MCF 10A (cell line): ENCODE results near the gene HEXB. TPM values are rescaled to one million over a fixed set of nuclear protein-coding genes. Genes with fewer than 3 reads are reported as not detected.

ENCODE experiments used
- BruUV-seq: library from RNA; stranded (reverse); fragments of 400-500 nt; replicated peaks from 2 replicates; lab custom pipeline; 2021; lab: Mats Ljungman, UMichigan
- CTCF ChIA-PET: fragments of 300-600 bp; sonication (Branson Sonifier 250); formaldehyde crosslinking; extraction: SDS; loops from one replicate; lab custom pipeline; 2021; ENCODE audit warnings: antibody characterized with exemption, inconsistent platforms; lab: Yijun Ruan, JAX
- POLR2A ChIA-PET: fragments of 300-600, 350-650 bp; sonication (Branson Sonifier 250); formaldehyde crosslinking; extraction: SDS; loops from one replicate; lab custom pipeline; 2020; ENCODE audit warnings: antibody characterized with exemption, inconsistent platforms; lab: Yijun Ruan, JAX
- DNase-seq: peaks from one replicate; pipeline ENCODE4 v3.0.0-alpha.2; 2018; ENCODE audit not compliant: unreplicated experiment
- H3K27ac Mint-ChIP-seq: one replicate; pipeline ENCODE4 v1.8.0; 2022; ENCODE audit warnings: mild to moderate bottlenecking, low read depth, mixed read lengths; ENCODE audit not compliant: unreplicated experiment
- H3K27me3 Mint-ChIP-seq: one replicate; pipeline ENCODE4 v1.8.0; 2022; ENCODE audit warnings: mixed read lengths; ENCODE audit not compliant: insufficient read depth, unreplicated experiment
- H3K36me3 Mint-ChIP-seq: one replicate; pipeline ENCODE4 v1.8.0; 2022; ENCODE audit warnings: mild to moderate bottlenecking, moderate library complexity, mixed read lengths; ENCODE audit not compliant: insufficient read depth, unreplicated experiment
- H3K4me1 Mint-ChIP-seq: one replicate; pipeline ENCODE4 v1.8.0; 2022; ENCODE audit warnings: mixed read lengths; ENCODE audit not compliant: insufficient read depth, unreplicated experiment
- H3K4me3 Mint-ChIP-seq: one replicate; pipeline ENCODE4 v1.8.0; 2022; ENCODE audit warnings: mild to moderate bottlenecking, moderate library complexity, mixed read lengths; ENCODE audit not compliant: unreplicated experiment
- H3K9me3 Mint-ChIP-seq: one replicate; pipeline ENCODE4 v1.8.0; 2022; ENCODE audit warnings: mixed read lengths; ENCODE audit not compliant: unreplicated experiment
- CTCF ChIP-seq: fragments of 200-600 bp; IDR thresholded peaks from one replicate; pipeline ENCODE4 v1.8.0; 2022; ENCODE audit warnings: antibody characterized with exemption, mild to moderate bottlenecking; ENCODE audit not compliant: unreplicated experiment
- intact Hi-C: fragments of 100-400 bp; cut with micrococcal nuclease; formaldehyde crosslinking; loops from 2 replicates; pipeline ENCODE4 v1.14.1; 2022
- total RNA-seq: library from RNA; stranded (reverse); gene quantifications from 2 replicates; pipeline ENCODE4 v1.2.3, GENCODE V29; 2022

HEXB gene
- total RNA-seq, 1 experiment from 2014 or later = 82.8 TPM

GRCh38 chr5:74679966-74680365 lies 5.1 kb upstream of the HEXB start:
- ChIA-PET POLR2A (interaction anchor here (0.7 kb wide), 1 partner anchor 836 kb away, joined by 3 read pairs; no protein-coding TSS in a partner anchor), CTCF (no interaction called here)
- intact Hi-C loops = no loop called here
- Mint-ChIP-seq H3K4me3 (no peak overlapping the region), H3K27me3 (no peaks in the 10 kb centered on the region), H3K9me3 (no peaks in the 10 kb centered on the region), H3K4me1 (no peaks in the 10 kb centered on the region), H3K27ac (no peak overlapping the region), H3K36me3 (no peaks in the 10 kb centered on the region)
- no peak for DNase-seq
- no peak for TF ChIP-seq CTCF
- BruUV-seq = no TSS peak

- intact Hi-C loops = no loop called here
- H3K4me3 Mint-ChIP-seq = peak overlapping the region; percentile 80
- CTCF ChIA-PET = interaction anchor here (1.4 to 3.3 kb wide), 3 partner anchors 13 to 233 kb away, joined by 5 to 12 read pairs (median 6); no protein-coding TSS in a partner anchor
Observed at GRCh38 chr5:74685979-74686631, 1.1 kb downstream of the HEXB start.

GRCh38 chr5:74686962-74687751 lies 2.1 kb downstream of the HEXB start:
- no peak for TF ChIP-seq CTCF

More at GRCh38 chr5:74685979-74686631, 1.1 kb downstream of the HEXB start:
- POLR2A ChIA-PET = interaction anchor here (0.8 to 2.0 kb wide), 9 partner anchors 11 to 331 kb away, joined by 3 to 9 read pairs (median 3); no protein-coding TSS in a partner anchor
- DNase-seq = peak; percentile 34
- Mint-ChIP-seq H3K4me1 (peaks cover 18% of the 10 kb centered on the region), H3K9me3 (no peaks in the 10 kb centered on the region), H3K27ac (peak overlapping the region; percentile 46), H3K36me3 (peaks cover 17% of the 10 kb centered on the region), H3K27me3 (no peaks in the 10 kb centered on the region)
- TF ChIP-seq CTCF = no peak
- TSS peak; percentile 36 for BruUV-seq

GRCh38 chr5:74693191-74693590 lies 8.2 kb downstream of the HEXB start:
- peak overlapping the region; percentile 17 for H3K27ac Mint-ChIP-seq
- H3K4me3 Mint-ChIP-seq = no peak overlapping the region
- CTCF ChIA-PET = interaction anchor here (0.7 to 4.1 kb wide), 2 partner anchors 20 to 1018 kb away, joined by 3 to 15 read pairs; no protein-coding TSS in a partner anchor
- H3K36me3 Mint-ChIP-seq = peaks cover 53% of the 10 kb centered on the region
- H3K4me1 Mint-ChIP-seq = peaks cover 10% of the 10 kb centered on the region
- no peaks in the 10 kb centered on the region for H3K27me3 Mint-ChIP-seq
- DNase-seq = peak; percentile 54
- intact Hi-C loops = no loop called here
- no peaks in the 10 kb centered on the region for H3K9me3 Mint-ChIP-seq
- no TSS peak for BruUV-seq
- POLR2A ChIA-PET = interaction anchor here (0.7 kb wide), 1 partner anchor 24 kb away, joined by 3 read pairs; no protein-coding TSS in a partner anchor
- no peak for TF ChIP-seq CTCF

More at GRCh38 chr5:74686962-74687751, 2.1 kb downstream of the HEXB start:
- DNase-seq = no peak
- H3K36me3 Mint-ChIP-seq = peaks cover 17% of the 10 kb centered on the region
- BruUV-seq = no TSS peak
- H3K27me3 Mint-ChIP-seq = no peaks in the 10 kb centered on the region
- peaks cover 18% of the 10 kb centered on the region for H3K4me1 Mint-ChIP-seq
- ChIA-PET CTCF (interaction anchor here (0.6 to 3.3 kb wide), 3 partner anchors 14 to 167 kb away, joined by 3 to 12 read pairs (median 6); no protein-coding TSS in a partner anchor), POLR2A (interaction anchor here (0.7 to 1.7 kb wide), 3 partner anchors 14 to 74 kb away, joined by 3 to 7 read pairs (median 3); no protein-coding TSS in a partner anchor)
- peak overlapping the region; percentile 80 for H3K4me3 Mint-ChIP-seq
- no peaks in the 10 kb centered on the region for H3K9me3 Mint-ChIP-seq
- H3K27ac Mint-ChIP-seq = no peak overlapping the region
- intact Hi-C loops = no loop called here
